ENCODE results near the gene NUP214.

The NUP214 gene

DNA sequence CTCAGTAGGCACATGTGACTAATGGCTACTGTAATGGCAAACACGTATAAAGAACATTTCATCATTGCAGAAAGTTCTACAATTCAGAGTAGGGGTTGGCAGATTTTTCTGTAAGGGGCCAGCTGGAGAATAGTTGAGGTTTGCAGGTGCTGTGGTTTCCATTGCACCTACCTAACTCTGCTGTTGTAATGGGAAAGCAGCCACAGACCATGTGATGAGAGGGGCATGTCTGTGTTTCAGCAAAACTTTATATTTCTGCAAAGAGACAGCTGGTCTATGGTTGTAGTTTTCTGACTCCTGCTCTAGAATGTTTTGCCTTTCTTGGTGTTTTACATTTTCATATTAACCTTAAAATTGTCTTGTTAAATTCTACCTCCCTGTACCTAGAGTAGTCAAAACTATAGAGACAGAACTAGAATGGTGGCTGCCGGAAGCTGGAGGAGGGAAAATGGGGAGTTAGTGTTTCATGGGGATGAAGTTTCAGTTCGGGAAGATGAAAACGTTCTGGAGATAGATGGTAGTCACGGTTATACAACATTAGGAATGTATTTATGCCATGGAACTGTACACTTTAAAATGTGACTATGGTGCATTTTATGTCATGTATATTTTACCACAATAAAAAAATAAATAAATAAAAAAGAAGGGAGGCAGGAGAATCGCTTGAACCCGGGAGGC, 44.3 kb downstream of the NUP214 start:
- Histone ChIP-seq H3K4me1 (ENCODE audit: control insufficient read depth, low read length) (no peaks in the 10 kb centered on the region), H3K4me3 (ENCODE audit: low read length) (no peak overlapping the region), H3K79me2 (ENCODE audit: control insufficient read depth, low read length) (peaks cover 36% of the 10 kb centered on the region), H3K4me2 (ENCODE audit: low read length) (no peak overlapping the region), H3K27me3 (ENCODE audit: control insufficient read depth, low read length) (no peaks in the 10 kb centered on the region), H4K20me1 (ENCODE audit: control insufficient read depth, insufficient read depth, low read depth, low read length) (no peaks in the 10 kb centered on the region), H3K36me3 (ENCODE audit: control insufficient read depth, low read length) (peaks cover 64% of the 10 kb centered on the region), H3K9me3 (ENCODE audit: control insufficient read depth, insufficient read depth, low read length) (no peaks in the 10 kb centered on the region), H3F3A (ENCODE audit: control insufficient read depth, insufficient read depth) (0 out of 2 replicates have a peak, but pooled peaks cover 3% of the 10 kb centered on the region), H3K9me2 (replicated peaks; ENCODE audit: control insufficient read depth, low read length) (no peaks in the 10 kb centered on the region), H3K27ac (ENCODE audit: low read depth, low read length) (no peak overlapping the region)
- TF ChIP-seq EZH2phosphoT487 (IDR thresholded peaks at IDR 0.05; ENCODE audit: borderline replicate concordance, low read length), result no peak
- TF ChIP-seq, protein P1, sequence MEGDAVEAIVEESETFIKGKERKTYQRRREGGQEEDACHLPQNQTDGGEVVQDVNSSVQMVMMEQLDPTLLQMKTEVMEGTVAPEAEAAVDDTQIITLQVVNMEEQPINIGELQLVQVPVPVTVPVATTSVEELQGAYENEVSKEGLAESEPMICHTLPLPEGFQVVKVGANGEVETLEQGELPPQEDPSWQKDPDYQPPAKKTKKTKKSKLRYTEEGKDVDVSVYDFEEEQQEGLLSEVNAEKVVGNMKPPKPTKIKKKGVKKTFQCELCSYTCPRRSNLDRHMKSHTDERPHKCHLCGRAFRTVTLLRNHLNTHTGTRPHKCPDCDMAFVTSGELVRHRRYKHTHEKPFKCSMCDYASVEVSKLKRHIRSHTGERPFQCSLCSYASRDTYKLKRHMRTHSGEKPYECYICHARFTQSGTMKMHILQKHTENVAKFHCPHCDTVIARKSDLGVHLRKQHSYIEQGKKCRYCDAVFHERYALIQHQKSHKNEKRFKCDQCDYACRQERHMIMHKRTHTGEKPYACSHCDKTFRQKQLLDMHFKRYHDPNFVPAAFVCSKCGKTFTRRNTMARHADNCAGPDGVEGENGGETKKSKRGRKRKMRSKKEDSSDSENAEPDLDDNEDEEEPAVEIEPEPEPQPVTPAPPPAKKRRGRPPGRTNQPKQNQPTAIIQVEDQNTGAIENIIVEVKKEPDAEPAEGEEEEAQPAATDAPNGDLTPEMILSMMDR (IDR thresholded peaks at IDR 0.05; ENCODE audit: low read depth, low read length, poor library complexity, severe bottlenecking), result no peak

DNA sequence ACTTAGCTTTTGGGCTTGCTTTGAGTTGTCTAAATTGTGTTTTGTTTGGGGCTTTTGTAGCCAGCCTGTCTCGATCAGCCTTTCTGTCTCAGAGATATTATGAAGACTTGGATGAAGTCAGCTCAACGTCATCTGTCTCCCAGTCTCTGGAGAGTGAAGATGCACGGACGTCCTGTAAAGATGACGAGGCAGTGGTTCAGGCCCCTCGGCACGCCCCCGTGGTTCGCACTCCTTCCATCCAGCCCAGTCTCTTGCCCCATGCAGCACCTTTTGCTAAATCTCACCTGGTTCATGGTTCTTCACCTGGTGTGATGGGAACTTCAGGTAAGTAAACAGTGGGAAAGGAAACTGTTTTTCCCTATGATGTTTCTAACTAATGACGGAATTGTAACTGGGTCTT, 48.6 kb downstream of the NUP214 start:
- Histone ChIP-seq H3K4me1 (ENCODE audit: control insufficient read depth, low read length) (peaks cover 29% of the 10 kb centered on the region), H3K79me2 (ENCODE audit: control insufficient read depth, low read length) (peaks cover 22% of the 10 kb centered on the region), H3K36me3 (ENCODE audit: control insufficient read depth, low read length) (peaks cover 69% of the 10 kb centered on the region), H4K20me1 (ENCODE audit: control insufficient read depth, insufficient read depth, low read depth, low read length) (peaks cover 2% of the 10 kb centered on the region; the same call in 1 of the 2 replicates), H3K4me3 (ENCODE audit: low read length) (no peak overlapping the region), H3K9me2 (replicated peaks; ENCODE audit: control insufficient read depth, low read length) (no peaks in the 10 kb centered on the region), H3F3A (ENCODE audit: control insufficient read depth, insufficient read depth) (peaks cover 16% of the 10 kb centered on the region), H3K27me3 (ENCODE audit: control insufficient read depth, low read length) (no peaks in the 10 kb centered on the region), H3K4me2 (ENCODE audit: low read length) (no peak overlapping the region), H3K9me3 (ENCODE audit: control insufficient read depth, insufficient read depth, low read length) (no peaks in the 10 kb centered on the region), H3K27ac (ENCODE audit: low read depth, low read length) (no peak overlapping the region)
- TF ChIP-seq EZH2phosphoT487 (IDR thresholded peaks at IDR 0.05; ENCODE audit: borderline replicate concordance, low read length), result no peak
- TF ChIP-seq, protein P1 (IDR thresholded peaks at IDR 0.05; ENCODE audit: low read depth, low read length, poor library complexity, severe bottlenecking), result no peak

DNA sequence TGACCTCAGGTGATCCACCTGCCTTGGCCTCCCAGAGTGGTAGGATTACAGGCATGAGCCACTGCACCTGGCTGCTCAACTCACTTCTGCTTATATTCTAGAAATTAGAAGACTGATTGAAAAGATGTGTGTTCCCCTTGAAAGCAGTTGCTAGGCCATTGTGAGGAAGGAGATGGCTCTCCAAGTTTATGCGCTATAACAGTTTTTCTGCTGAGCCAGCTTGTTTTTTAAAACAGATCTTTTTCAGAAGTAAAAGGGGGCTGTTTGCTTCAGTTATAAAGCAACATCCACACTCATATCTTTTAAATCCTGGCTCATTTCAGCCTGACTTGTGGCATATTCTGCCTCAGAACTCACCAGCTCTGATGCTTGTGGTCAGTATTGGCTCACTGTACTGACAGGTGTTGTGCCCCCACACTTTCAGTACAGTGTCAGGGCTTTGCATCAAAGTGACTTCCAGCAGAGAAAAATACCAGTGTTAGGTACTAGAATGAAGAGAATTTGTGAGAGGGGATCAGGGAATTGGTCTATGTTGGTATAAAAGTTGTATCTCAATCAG, 49.4 kb downstream of the NUP214 start:
- H3K79me2 ChIP-seq (ENCODE audit: control insufficient read depth, low read length), result peaks cover 19% of the 10 kb centered on the region
- peaks cover 3% of the 10 kb centered on the region; the same call in 1 of the 2 replicates for H4K20me1 ChIP-seq (ENCODE audit: control insufficient read depth, insufficient read depth, low read depth, low read length)
- H3F3A ChIP-seq (ENCODE audit: control insufficient read depth, insufficient read depth), result peaks cover 16% of the 10 kb centered on the region
- no peak overlapping the region for H3K4me2 ChIP-seq (ENCODE audit: low read length)
- no peak for TF ChIP-seq EZH2phosphoT487 (IDR thresholded peaks at IDR 0.05; ENCODE audit: borderline replicate concordance, low read length)
- TF ChIP-seq, protein P1 (IDR thresholded peaks at IDR 0.05; ENCODE audit: low read depth, low read length, poor library complexity, severe bottlenecking), result no peak
- H3K9me3 ChIP-seq (ENCODE audit: control insufficient read depth, insufficient read depth, low read length), result no peaks in the 10 kb centered on the region
- H3K4me1 ChIP-seq (ENCODE audit: control insufficient read depth, low read length), result peaks cover 36% of the 10 kb centered on the region
- H3K27me3 ChIP-seq (ENCODE audit: control insufficient read depth, low read length), result no peaks in the 10 kb centered on the region
- H3K27ac ChIP-seq (ENCODE audit: low read depth, low read length), result no peak overlapping the region
- H3K36me3 ChIP-seq (ENCODE audit: control insufficient read depth, low read length), result peaks cover 73% of the 10 kb centered on the region
- H3K9me2 ChIP-seq (replicated peaks; ENCODE audit: control insufficient read depth, low read length), result no peaks in the 10 kb centered on the region
- no peak overlapping the region for H3K4me3 ChIP-seq (ENCODE audit: low read length)
